ENCODE results near the gene SGCG. TPM values are rescaled to one million over a fixed set of nuclear protein-coding genes. Genes with fewer than 3 reads are reported as not detected.

Gene SGCG, protein sequence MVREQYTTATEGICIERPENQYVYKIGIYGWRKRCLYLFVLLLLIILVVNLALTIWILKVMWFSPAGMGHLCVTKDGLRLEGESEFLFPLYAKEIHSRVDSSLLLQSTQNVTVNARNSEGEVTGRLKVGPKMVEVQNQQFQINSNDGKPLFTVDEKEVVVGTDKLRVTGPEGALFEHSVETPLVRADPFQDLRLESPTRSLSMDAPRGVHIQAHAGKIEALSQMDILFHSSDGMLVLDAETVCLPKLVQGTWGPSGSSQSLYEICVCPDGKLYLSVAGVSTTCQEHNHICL
- total RNA-seq (2022; extraction: Qiagen RNA extraction; ENCODE audit: low read depth), result not detected in 5 replicates

DNA sequence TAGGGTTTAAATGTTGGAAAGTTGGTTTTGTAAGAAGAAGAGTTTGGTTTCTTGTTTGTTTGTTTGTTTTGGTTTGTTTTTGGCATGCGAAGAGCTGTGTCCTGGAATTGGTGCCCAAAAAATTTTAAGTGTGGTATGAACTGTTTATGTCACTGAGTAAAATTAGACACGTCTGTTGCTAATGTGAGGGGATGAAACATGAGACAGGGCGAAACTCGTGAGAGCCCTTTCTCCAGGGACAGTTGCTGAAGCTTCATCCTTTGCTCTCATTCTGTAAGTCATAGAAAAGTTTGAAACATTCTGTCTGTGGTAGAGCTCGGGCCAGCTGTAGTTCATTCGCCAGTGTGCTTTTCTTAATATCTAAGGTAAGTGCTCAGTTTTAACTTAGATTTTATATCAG, at the start of gene SGCG:
SGCG (plus strand) TSS at position 269 of the 400 bp plus-strand sequence. CDS start 22,716 bp downstream, outside the sequence.

Measured in A549 treated with RU486 at 1 μM for 4 hours (cell line).